ENCODE results near the gene RAB36. TPM values are rescaled to one million over a fixed set of nuclear protein-coding genes. Genes with fewer than 3 reads are reported as not detected.

Gene RAB36
- total and polyA plus RNA-seq, 2 donors (not counting 1 experiment from before 2014, with no cell fraction given): 1.1 to 3.3 TPM

DNA sequence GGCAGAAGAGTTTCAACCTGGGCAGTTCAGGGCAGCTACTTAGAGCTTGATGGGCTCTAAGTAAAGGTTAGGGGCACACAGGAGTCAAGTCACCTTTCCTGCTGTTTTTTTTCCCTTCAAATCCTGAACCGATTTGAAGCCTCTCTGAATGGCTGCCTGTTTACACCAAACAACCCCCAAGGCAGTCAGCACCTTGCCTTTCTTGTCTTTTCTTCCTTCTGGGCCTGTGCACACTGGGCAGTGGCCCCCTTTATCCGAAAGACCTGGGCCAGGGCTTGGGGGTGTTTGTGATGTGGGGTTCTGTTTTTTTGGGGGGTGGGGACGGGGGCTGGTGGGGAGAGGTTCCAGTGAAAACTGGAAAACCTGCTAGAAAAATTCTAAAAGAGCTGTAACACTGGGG lies 7.8 kb upstream of the RAB36 start:
- H3K27ac Mint-ChIP-seq: peak overlapping the region; percentile 89
- peak overlapping the region; percentile 14 for H3K9ac ChIP-seq (ENCODE audit: low read length)

More for the DNA sequence above, 7.8 kb upstream of the RAB36 start:
- POLR2A ChIA-PET: interaction anchor here (0.7 kb wide), 1 partner anchor 49 kb away, joined by 3 read pairs; no protein-coding TSS in a partner anchor
- H3K9me3 Mint-ChIP-seq (ENCODE audit: insufficient read depth): no peaks in the 10 kb centered on the region
- no peaks in the 10 kb centered on the region for H4K20me1 ChIP-seq (ENCODE audit: control insufficient read depth, insufficient read depth, low read length, poor library complexity, severe bottlenecking)
- H2AFZ ChIP-seq (ENCODE audit: insufficient read depth, low read depth, low read length, poor library complexity, severe bottlenecking): no peak overlapping the region
- peaks cover 49% of the 10 kb centered on the region for H3K4me1 Mint-ChIP-seq
- H3K4me3 ChIP-seq (ENCODE audit: control extremely low read depth in 1 of 5, extremely low read depth in 1 of 5, insufficient read depth in 1 of 5, low read depth in 2 of 5, low read length in 4 of 5): no peak overlapping the region
- WGBS (ENCODE audit: insufficient coverage): 13% methylated on average over 1 of the region's 3 CpGs
- TF ChIP-seq EZH2 (IDR thresholded peaks at IDR 0.05; ENCODE audit: borderline replicate concordance, insufficient read depth, low read depth, low read length, poor library complexity, severe bottlenecking) (no peak), CTCF (IDR thresholded peaks at IDR 0.05) (no peak)
- ATAC-seq (ENCODE audit: low read depth): no peak
- CTCF ChIA-PET: interaction anchor here (0.6 to 17.0 kb wide), 11 partner anchors 9 to 323 kb away, joined by 3 to 556 read pairs (median 4); partner anchors contain the start of gene BCR
- no peaks in the 10 kb centered on the region for H3K27me3 ChIP-seq (replicated peaks in 1 of 4; ENCODE audit: control extremely low read depth in 1 of 4, control insufficient read depth in 3 of 4, insufficient read depth in 4 of 4, low read length in 3 of 4)
- H3K4me3 Mint-ChIP-seq: peak overlapping the region; percentile 65
- peaks cover 54 to 66% of the 10 kb centered on the region in 2 donors for H3K4me1 ChIP-seq (ENCODE audit: control insufficient read depth in 2 of 2, insufficient read depth in 2 of 2, low read length in 2 of 2)
- no peaks in the 10 kb centered on the region for H3K27me3 Mint-ChIP-seq
- H3K27ac ChIP-seq (ENCODE audit: low read length in 2 of 2): peak overlapping the region; percentile 89 to 91
- no peaks in the 10 kb centered on the region for H3K9me3 ChIP-seq (ENCODE audit: control extremely low read depth in 1 of 3, control insufficient read depth in 2 of 3, insufficient read depth in 1 of 3, low read length in 2 of 3)
- DNase-seq: no peak
- peak overlapping the region; percentile 55 for H3K4me2 ChIP-seq (replicated peaks; ENCODE audit: low read depth, low read length, poor library complexity, severe bottlenecking)
- no peaks in the 10 kb centered on the region for H3K36me3 ChIP-seq (replicated peaks in 1 of 2; ENCODE audit: control extremely low read depth in 1 of 2, control insufficient read depth in 1 of 2, extremely low read depth in 1 of 2, insufficient read depth in 2 of 2, low read length in 1 of 2)
- intact Hi-C loops (cut with micrococcal nuclease): loop anchor here (10.0 kb wide), 1 partner anchor 83 kb away; no protein-coding TSS in a partner anchor
- H3K79me2 ChIP-seq (ENCODE audit: control insufficient read depth, insufficient read depth, low read length): no peaks in the 10 kb centered on the region

Measured in B cell (primary cell).